Hepatocyte (in vitro differentiated cells): ENCODE data around the gene SLC7A4. TPM values are rescaled to one million over a fixed set of nuclear protein-coding genes. Genes with fewer than 3 reads are reported as not detected.

Experiments
- DNase-seq: peaks from one replicate; pipeline ENCODE4 v3.0.0-alpha.2; 2016; ENCODE audit warnings: low spot score
- H2AFZ ChIP-seq: fragments of 200-600 bp; sonication (generic); 2 replicates; pipeline ENCODE4 v1.6.0; 2016; ENCODE audit warnings: antibody characterized with exemption, mild to moderate bottlenecking
- H3K27ac ChIP-seq: fragments of 200-600 bp; sonication (generic); 2 replicates; pipeline ENCODE4 v1.5.1; 2016; ENCODE audit warnings: mild to moderate bottlenecking
- H3K27me3 ChIP-seq: fragments of 200-600 bp; sonication (generic); 2 replicates; pipeline ENCODE4 v1.6.1; 2016
- H3K36me3 ChIP-seq: fragments of 200-600 bp; sonication (generic); replicated peaks from 2 replicates; pipeline ENCODE4 v1.5.1; 2016; ENCODE audit warnings: low read depth; ENCODE audit not compliant: insufficient read depth
- H3K4me1 ChIP-seq: fragments of 200-600 bp; sonication (generic); 2 replicates; pipeline ENCODE4 v1.5.1; 2016; ENCODE audit warnings: mild to moderate bottlenecking, moderate library complexity; ENCODE audit not compliant: insufficient read depth
- H3K4me2 ChIP-seq: fragments of 200-600 bp; sonication (generic); 2 replicates; pipeline ENCODE4 v1.6.0; 2016
- H3K4me3 ChIP-seq: fragments of 200-600 bp; sonication (generic); 2 replicates; pipeline ENCODE4 v1.5.1; 2016; ENCODE audit warnings: mild to moderate bottlenecking
- H3K79me2 ChIP-seq: fragments of 200-600 bp; sonication (generic); 2 replicates; pipeline ENCODE4 v1.6.0; 2017; ENCODE audit warnings: mild to moderate bottlenecking
- H3K9me2 ChIP-seq: fragments of 200-600 bp; sonication (generic); replicated peaks from 2 replicates; pipeline ENCODE4 v1.6.0; 2017; ENCODE audit warnings: mild to moderate bottlenecking; ENCODE audit not compliant: insufficient read depth
- H3K9me3 ChIP-seq: fragments of 200-600 bp; sonication (generic); 2 replicates; pipeline ENCODE4 v1.5.1; 2016; ENCODE audit warnings: low read depth, mild to moderate bottlenecking
- H4K20me1 ChIP-seq: fragments of 200-600 bp; sonication (generic); 2 replicates; pipeline ENCODE4 v1.6.0; 2016; ENCODE audit warnings: mild to moderate bottlenecking; ENCODE audit not compliant: insufficient read depth, poor library complexity, severe bottlenecking
- EZH2 ChIP-seq: fragments of 200-600 bp; sonication (generic); IDR thresholded peaks from 2 replicates; pipeline ENCODE4 v1.6.1; 2016; ENCODE audit warnings: antibody characterized with exemption, mild to moderate bottlenecking, borderline replicate concordance
- EZH2phosphoT487 ChIP-seq: fragments of 200-600 bp; sonication (generic); IDR thresholded peaks from one replicate; pipeline ENCODE4 v1.6.1; 2018; ENCODE audit warnings: antibody characterized with exemption, mild to moderate bottlenecking, low read depth, moderate library complexity; ENCODE audit not compliant: unreplicated experiment, severe bottlenecking
- WGBS: methylation state at CpG from one replicate; pipeline ENCODE4 v1.1.6; 2016; ENCODE audit warnings: low lambda C conversion rate; ENCODE audit errors: missing lambda C conversion rate; 5-methylcytosine and 5-hydroxymethylcytosine counted together
- polyA plus RNA-seq: library from polyadenylated mRNA; unstranded; fragments of >200 nt; fragmentation: Nextera tagmentation; extraction: Ambion mirVana; gene quantifications from 2 replicates; pipeline ENCODE4 v1.2.1, GENCODE V29; 2016
- total RNA-seq: library from RNA; depleted of rRNA; stranded (reverse); fragments of >200 nt; gene quantifications from 2 replicates; pipeline ENCODE4 v1.2.3, GENCODE V29; 2014
- TF ChIP-seq, protein P1 (sequence below): fragments of 200-600 bp; sonication (generic); IDR thresholded peaks from 2 replicates; pipeline ENCODE4 v1.5.1; 2016; ENCODE audit warnings: antibody characterized with exemption, mild to moderate bottlenecking; ENCODE audit not compliant: poor library complexity

SLC7A4 gene
- total and polyA plus RNA-seq, 2 experiments from 2014 or later, result 140 to 494 TPM

DNA sequence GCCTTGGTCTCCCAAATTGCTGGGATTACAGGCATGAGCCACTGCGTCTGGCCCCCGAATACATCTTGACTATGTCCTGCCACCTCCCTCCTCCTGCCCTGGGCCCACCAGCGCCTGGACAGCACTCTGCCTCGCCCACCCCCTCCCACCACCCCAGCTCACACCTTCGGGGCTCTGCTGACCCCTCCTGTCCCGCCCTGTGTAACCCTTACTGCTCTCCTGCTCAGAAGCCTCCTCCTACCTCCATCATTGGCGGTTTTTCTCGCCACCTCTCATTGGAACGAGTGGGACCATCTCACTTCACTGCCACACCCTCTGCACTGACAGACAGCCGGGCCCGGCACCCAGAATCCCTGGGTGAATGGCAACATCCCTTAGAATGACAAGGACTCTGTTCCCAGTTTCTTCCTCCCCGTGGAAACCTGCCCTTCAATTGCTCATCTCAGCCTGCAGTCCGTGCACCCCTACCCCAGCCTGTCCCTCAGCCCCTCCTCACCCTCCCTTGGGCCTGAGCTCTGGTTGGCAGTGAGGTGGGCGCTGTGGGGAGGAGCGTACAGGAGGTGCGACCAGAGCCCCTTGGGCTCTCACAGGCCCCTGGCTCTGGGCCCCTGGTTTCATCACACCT lies 45.6 kb upstream of the SLC7A4 start:
- Histone ChIP-seq H3K4me2 (no peak overlapping the region), H3K27me3 (no peaks in the 10 kb centered on the region), H3K4me1 (no peaks in the 10 kb centered on the region), H2AFZ (no peak overlapping the region), H3K79me2 (no peaks in the 10 kb centered on the region), H3K9me3 (no peaks in the 10 kb centered on the region), H3K27ac (no peak overlapping the region), H3K9me2 (no peaks in the 10 kb centered on the region), H3K4me3 (no peak overlapping the region), H3K36me3 (no peaks in the 10 kb centered on the region), H4K20me1 (no peaks in the 10 kb centered on the region)
- no peak for DNase-seq
- 91% methylated on average over 14 of the region's 16 CpGs for WGBS
- TF ChIP-seq, protein P1, sequence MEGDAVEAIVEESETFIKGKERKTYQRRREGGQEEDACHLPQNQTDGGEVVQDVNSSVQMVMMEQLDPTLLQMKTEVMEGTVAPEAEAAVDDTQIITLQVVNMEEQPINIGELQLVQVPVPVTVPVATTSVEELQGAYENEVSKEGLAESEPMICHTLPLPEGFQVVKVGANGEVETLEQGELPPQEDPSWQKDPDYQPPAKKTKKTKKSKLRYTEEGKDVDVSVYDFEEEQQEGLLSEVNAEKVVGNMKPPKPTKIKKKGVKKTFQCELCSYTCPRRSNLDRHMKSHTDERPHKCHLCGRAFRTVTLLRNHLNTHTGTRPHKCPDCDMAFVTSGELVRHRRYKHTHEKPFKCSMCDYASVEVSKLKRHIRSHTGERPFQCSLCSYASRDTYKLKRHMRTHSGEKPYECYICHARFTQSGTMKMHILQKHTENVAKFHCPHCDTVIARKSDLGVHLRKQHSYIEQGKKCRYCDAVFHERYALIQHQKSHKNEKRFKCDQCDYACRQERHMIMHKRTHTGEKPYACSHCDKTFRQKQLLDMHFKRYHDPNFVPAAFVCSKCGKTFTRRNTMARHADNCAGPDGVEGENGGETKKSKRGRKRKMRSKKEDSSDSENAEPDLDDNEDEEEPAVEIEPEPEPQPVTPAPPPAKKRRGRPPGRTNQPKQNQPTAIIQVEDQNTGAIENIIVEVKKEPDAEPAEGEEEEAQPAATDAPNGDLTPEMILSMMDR, result no peak
- TF ChIP-seq EZH2 (no peak), EZH2phosphoT487 (no peak)

DNA sequence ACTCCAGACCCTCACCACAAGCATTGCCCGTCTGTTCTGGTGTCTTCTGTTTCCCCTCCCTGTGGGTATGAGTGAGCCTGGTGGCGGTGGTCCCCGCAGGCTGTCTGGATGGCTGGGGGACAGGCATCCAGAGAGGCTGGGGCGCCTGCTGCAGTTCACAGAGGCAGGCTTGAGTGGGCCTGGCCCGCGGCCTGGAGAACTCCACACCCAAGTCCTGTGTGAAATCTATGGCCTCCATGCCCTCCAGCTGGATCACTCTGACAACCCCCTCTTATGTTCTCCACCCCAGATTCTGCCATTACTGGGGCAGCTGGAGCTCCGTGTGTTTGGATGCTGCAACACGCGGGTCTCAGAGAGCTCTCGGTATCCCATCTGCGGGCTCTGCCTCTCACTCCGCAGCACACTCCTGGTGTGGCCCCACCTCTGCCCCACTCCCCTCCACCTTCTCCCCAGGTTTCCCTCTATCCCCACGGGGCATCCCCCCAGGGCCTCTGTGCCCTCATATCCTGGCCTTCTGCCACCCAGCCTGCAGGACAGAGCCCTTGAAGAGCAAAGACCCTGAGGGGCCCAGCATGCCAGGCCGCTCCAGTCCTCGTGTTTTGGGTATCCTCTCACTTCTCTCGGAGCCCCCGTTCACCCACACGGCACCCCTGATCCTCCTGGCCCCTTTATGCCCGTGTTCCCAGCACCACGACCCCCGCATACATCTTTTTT lies 44.7 kb upstream of the SLC7A4 start:
- DNase-seq, result no peak
- no peak overlapping the region for H2AFZ ChIP-seq
- WGBS, result 91% methylated on average over 19 of the region's 21 CpGs

GRCh38 chr22:21075516-21076138 lies 43.3 kb upstream of the SLC7A4 start:
- Histone ChIP-seq H3K27ac (no peak overlapping the region), H3K4me1 (no peaks in the 10 kb centered on the region), H2AFZ (no peak overlapping the region), H3K9me3 (no peaks in the 10 kb centered on the region), H3K9me2 (no peaks in the 10 kb centered on the region), H3K4me3 (no peak overlapping the region), H3K36me3 (no peaks in the 10 kb centered on the region), H3K4me2 (no peak overlapping the region), H3K79me2 (no peaks in the 10 kb centered on the region), H3K27me3 (no peaks in the 10 kb centered on the region), H4K20me1 (no peaks in the 10 kb centered on the region)
- TF ChIP-seq EZH2, result no peak
- TF ChIP-seq, protein P1, result no peak
- no peak for TF ChIP-seq EZH2phosphoT487
- DNase-seq, result no peak
- WGBS, result 92% methylated on average over 14 of the region's 14 CpGs

More for the DNA sequence above, 44.7 kb upstream of the SLC7A4 start:
- no peak overlapping the region for H3K4me2 ChIP-seq
- H3K9me2 ChIP-seq, result no peaks in the 10 kb centered on the region
- TF ChIP-seq EZH2phosphoT487, result no peak
- TF ChIP-seq, protein P1, result no peak
- no peak for TF ChIP-seq EZH2
- H3K36me3 ChIP-seq, result no peaks in the 10 kb centered on the region
- no peak overlapping the region for H3K4me3 ChIP-seq
- H3K27me3 ChIP-seq, result no peaks in the 10 kb centered on the region
- H3K4me1 ChIP-seq, result no peaks in the 10 kb centered on the region
- H3K9me3 ChIP-seq, result no peaks in the 10 kb centered on the region
- H3K79me2 ChIP-seq, result no peaks in the 10 kb centered on the region
- no peak overlapping the region for H3K27ac ChIP-seq
- no peaks in the 10 kb centered on the region for H4K20me1 ChIP-seq
